AG09309 (cell line): Measurements from ENCODE around the gene FGF6.
"Not testable (repeated sequence)": the region's sequence is repeated elsewhere in the genome, so short reads cannot be mapped to it uniquely, and the experiment has no call there.

Experiments used
- DNase-seq: peaks from one replicate; pipeline ENCODE4 v3.0.0-alpha.2; 2010; ENCODE audit warnings: low read depth
- H3K4me3 ChIP-seq: 2 replicates; pipeline ENCODE4 v1.5.1; 2011; ENCODE audit warnings: mild to moderate bottlenecking, low read depth, low read length, moderate library complexity; ENCODE audit not compliant: control insufficient read depth
- TF ChIP-seq, protein P1 (sequence below): IDR thresholded peaks from 2 replicates; pipeline ENCODE4 v1.5.1; 2011; ENCODE audit warnings: mild to moderate bottlenecking, low read depth, low read length, inconsistent platforms; ENCODE audit not compliant: insufficient read depth, control insufficient read depth; ENCODE audit errors: missing control alignments

The FGF6 gene

DNA sequence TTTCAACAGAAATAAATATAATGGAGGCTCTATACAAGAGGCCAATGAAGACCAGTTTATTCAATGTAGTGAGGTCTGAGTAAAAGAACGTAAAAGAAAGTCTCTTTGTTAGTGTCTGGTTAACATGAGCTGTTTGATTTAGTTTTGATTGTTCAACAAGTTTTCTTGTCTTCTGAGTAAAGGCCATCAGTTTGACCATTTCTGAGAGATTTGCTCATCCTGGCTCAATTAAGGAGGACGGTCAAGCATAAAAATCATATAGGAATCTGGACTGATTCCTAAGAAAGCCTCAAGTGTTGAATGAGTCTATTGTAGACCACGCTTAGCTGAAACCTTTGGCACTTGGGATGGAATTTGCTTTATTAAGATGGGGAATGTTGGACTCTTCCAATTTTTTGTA lies 33.6 kb downstream of the FGF6 start:
- no peak for DNase-seq
- no peak overlapping the region for H3K4me3 ChIP-seq
- TF ChIP-seq, protein P1, sequence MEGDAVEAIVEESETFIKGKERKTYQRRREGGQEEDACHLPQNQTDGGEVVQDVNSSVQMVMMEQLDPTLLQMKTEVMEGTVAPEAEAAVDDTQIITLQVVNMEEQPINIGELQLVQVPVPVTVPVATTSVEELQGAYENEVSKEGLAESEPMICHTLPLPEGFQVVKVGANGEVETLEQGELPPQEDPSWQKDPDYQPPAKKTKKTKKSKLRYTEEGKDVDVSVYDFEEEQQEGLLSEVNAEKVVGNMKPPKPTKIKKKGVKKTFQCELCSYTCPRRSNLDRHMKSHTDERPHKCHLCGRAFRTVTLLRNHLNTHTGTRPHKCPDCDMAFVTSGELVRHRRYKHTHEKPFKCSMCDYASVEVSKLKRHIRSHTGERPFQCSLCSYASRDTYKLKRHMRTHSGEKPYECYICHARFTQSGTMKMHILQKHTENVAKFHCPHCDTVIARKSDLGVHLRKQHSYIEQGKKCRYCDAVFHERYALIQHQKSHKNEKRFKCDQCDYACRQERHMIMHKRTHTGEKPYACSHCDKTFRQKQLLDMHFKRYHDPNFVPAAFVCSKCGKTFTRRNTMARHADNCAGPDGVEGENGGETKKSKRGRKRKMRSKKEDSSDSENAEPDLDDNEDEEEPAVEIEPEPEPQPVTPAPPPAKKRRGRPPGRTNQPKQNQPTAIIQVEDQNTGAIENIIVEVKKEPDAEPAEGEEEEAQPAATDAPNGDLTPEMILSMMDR: no peak

DNA sequence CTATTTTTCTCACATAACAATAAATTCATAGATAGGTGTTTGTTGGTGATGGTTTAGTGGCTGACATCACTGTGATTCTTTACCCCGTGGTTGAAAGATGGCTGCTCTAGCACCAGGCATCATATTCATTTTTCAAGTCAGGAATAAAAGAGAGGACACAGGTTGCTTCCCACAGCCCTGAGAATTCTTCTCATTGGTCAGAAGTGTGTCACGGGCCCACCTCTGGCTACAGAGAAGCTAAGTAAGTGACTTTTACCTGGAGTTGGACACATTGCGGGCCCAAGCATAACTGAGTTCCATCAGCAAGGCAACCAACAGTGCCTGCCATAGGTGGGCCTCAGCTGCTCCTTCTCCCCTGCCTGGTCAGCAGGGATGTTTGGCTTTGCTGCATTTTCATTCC lies 38.5 kb downstream of the FGF6 start:
- DNase-seq: no peak
- no peak overlapping the region for H3K4me3 ChIP-seq
- TF ChIP-seq, protein P1: no peak

DNA sequence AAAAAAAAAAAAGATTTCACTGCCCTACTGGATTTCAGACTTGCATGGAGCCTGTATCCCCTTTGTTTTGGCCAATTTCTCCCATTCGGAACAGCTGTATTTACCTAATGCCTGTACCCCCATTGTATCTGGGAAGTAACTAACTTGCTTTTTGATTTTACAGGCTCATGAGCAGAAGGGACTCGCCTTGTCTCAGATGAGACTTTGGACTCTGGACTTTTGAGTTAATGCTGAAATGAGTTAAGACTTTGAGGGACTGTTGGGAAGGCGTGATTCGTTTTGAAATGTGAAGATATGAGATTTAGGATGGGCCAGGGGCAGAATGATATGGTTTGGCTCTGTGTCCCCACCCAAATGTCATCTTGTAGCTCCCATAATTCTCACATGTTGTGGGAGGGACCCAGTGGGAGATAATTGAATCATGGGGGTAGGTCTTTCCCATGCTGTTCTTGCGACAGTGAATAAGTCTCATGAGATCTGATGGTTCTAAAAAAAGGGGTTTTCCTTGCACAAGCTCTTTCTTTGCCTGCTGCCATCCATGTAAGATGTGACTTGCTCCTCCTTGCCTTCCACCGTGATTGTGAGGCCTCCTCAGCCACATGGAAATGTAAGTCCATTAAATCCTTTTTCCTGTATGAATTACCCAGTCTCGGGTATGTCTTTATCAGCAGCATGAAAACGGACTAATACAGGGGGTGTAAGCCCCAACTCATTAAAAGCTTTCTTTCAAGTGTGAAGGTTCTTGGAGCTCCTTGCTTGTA lies 40.6 kb downstream of the FGF6 start:
- DNase-seq, H3K4me3 ChIP-seq: not testable (repeated sequence)

DNA sequence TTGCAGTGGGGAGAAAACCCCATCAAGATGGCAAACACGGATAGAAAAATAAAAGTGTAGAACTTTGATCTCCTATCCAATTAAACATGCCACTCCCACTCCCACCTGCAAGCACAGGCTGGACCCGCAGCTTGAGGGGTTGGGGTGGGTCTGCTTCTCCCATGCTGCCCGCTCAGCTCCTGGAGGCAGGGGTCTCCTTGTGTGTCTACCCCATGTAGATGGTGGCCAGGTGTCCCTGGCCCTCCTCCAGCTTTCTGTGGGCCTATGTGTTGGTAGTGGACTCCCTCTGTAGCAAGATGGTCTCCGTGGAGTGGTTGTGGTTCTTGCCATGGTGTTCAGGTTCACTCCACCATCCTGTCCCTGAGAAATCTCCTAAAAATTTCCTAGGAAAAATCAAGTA lies 42.6 kb downstream of the FGF6 start:
- TF ChIP-seq, protein P1: no peak
- no peak overlapping the region for H3K4me3 ChIP-seq
- no peak for DNase-seq

DNA sequence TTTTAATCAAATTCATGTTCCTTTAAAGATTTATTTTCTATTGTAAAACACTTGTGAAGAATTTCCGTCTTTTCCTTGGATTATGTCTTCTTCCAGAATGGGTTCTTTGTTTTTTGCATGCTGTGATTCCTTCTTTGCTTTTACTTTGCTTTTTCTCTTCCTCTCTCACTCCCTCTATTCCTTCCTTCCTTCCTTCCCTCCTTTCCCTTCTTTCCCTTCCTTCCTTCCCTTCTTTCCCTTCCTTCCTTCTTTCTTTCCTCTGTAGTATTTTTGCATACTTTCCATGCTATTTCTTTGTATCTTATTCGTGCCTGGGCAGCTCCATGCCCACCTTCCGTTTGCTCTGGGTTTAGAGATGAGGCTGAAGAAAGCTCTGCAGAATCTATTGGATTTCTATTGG lies 44.5 kb downstream of the FGF6 start:
- TF ChIP-seq, protein P1: no peak
- H3K4me3 ChIP-seq: no peak overlapping the region
- no peak for DNase-seq

DNA sequence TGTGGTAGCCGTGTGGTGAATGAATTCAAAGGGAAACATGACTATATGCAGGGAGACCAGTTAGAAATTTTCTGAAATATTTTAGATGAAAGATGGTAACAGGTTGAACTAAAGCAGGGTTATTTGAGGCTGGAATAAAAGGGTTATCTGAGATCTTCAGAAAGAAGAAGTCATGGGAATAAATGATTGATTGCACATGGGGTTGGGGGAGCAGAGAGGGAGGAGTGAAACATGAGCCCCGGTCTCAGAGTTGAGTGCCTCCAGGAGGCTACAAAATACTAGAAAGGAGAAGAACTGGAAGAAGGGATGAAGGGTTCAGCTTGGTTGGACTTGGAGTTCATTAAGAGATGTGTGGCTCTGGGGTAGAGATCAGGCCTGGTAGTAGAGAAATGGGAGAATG lies 49.8 kb downstream of the FGF6 start:
- no peak for DNase-seq
- TF ChIP-seq, protein P1: no peak
- no peak overlapping the region for H3K4me3 ChIP-seq

DNA sequence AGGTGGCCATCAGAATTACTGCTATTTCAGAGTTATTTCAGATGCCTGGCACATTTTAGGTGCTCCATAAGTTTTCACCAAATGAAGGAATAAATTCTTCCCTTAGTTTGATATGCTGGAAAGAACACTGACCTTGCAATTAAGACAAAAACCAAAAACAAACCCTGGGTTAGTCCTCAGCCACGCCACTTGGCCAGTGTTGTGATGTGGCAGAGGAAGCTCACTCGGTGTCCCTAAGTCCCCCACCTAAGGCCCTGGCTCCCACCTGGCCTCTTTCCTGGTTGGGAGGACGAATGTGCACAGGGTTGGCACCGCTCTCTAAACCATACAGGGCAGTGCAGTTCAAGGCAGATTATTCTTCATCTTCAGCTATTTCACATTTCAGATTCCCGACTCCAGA lies 52.4 kb downstream of the FGF6 start:
- DNase-seq: no peak
- TF ChIP-seq, protein P1: no peak
- H3K4me3 ChIP-seq: no peak overlapping the region
